Endothelial cell of umbilical vein (primary cell): ENCODE measurements around the gene NEB. TPM values are rescaled to one million over a fixed set of nuclear protein-coding genes. Genes with fewer than 3 reads are reported as not detected.

ENCODE experiments used
- BruUV-seq: library from RNA; stranded (reverse); fragments of 400-500 nt; replicated peaks from 2 replicates; lab custom pipeline; 2021; lab: Mats Ljungman, UMichigan
- CTCF ChIA-PET: fragments of 300-600, 350-600 bp; sonication (Branson Sonifier 250); formaldehyde crosslinking; loops from one replicate; lab custom pipeline; 2021; ENCODE audit warnings: antibody characterized with exemption, inconsistent platforms; lab: Charles Lee
- POLR2A ChIA-PET: fragments of 300-600, 350-600 bp; sonication (Branson Sonifier 250); formaldehyde crosslinking; loops from one replicate; lab custom pipeline; 2021; ENCODE audit warnings: antibody characterized with exemption, inconsistent platforms; lab: Charles Lee
- DNase-seq: peaks from one replicate; pipeline ENCODE4 v3.0.0-alpha.2; 2011; ENCODE audit warnings: low read depth, low spot score
- FAIRE-seq: peaks from 2 replicates; lab custom pipeline; 2011; peaks lifted over from hg19 to GRCh38; lab: Jason Lieb, UNC
- H2AFZ ChIP-seq: 2 replicates; pipeline ENCODE4 v1.6.0; 2012; ENCODE audit warnings: low read depth, low read length, control low read depth, inconsistent platforms
- H3K27ac ChIP-seq: 2 replicates; pipeline ENCODE4 v1.5.1; 2011; ENCODE audit warnings: low read depth, mild to moderate bottlenecking, control low read depth, low read length, moderate library complexity; ENCODE audit not compliant: insufficient read depth
- H3K27me3 ChIP-seq, 2 experiments: 2 replicates each; pipeline versions ENCODE4 v1.6.0 to v1.6.1; 2011; ENCODE audit warnings: low read length in 2 of 2, mixed read lengths in 1 of 2; ENCODE audit not compliant: control insufficient read depth in 2 of 2, insufficient read depth in 2 of 2
- H3K36me3 ChIP-seq, 2 experiments: 2 replicates in 1 of 2; 3 replicates in 1 of 2; pipeline ENCODE4 v1.5.1; 2011; ENCODE audit warnings: low read length in 2 of 2, mild to moderate bottlenecking in 1 of 2, moderate library complexity in 1 of 2; ENCODE audit not compliant: control insufficient read depth in 2 of 2, insufficient read depth in 2 of 2; ENCODE audit errors: extremely low read depth in 1 of 2
- H3K4me1 ChIP-seq: 3 replicates; pipeline ENCODE4 v1.5.1; 2011; ENCODE audit warnings: mild to moderate bottlenecking, low read length; ENCODE audit not compliant: control insufficient read depth, insufficient read depth; ENCODE audit errors: extremely low read depth
- H3K4me2 ChIP-seq: 2 replicates; pipeline ENCODE4 v1.6.1; 2011; ENCODE audit warnings: low read length, control low read depth, mixed read lengths; ENCODE audit not compliant: insufficient read depth
- H3K4me3 ChIP-seq, 3 experiments: fragments of 200-600 bp in 1 of 3; sonication (generic), shearing (Covaris generic) in 1 of 3; replicated peaks in 1 of 3; 2 replicates each; pipeline ENCODE4 v1.5.1; 2011 to 2016; ENCODE audit warnings: control low read depth in 3 of 3, low read length in 3 of 3, mild to moderate bottlenecking in 2 of 3, inconsistent platforms in 1 of 3, low read depth in 1 of 3, moderate library complexity in 1 of 3; ENCODE audit not compliant: insufficient read depth in 1 of 3
- H3K79me2 ChIP-seq: 2 replicates; pipeline ENCODE4 v1.6.0; 2012; ENCODE audit warnings: low read length, inconsistent platforms; ENCODE audit not compliant: control insufficient read depth, insufficient read depth
- H3K9ac ChIP-seq: replicated peaks from 2 replicates; pipeline ENCODE3; 2011; ENCODE audit warnings: low read length, control low read depth; ENCODE audit not compliant: insufficient read depth; ENCODE audit errors: extremely low read depth
- H3K9me1 ChIP-seq: replicated peaks from 3 replicates; pipeline ENCODE4 v1.6.0; 2011; ENCODE audit warnings: mild to moderate bottlenecking, low read length; ENCODE audit not compliant: control insufficient read depth, insufficient read depth; ENCODE audit errors: extremely low read depth
- H3K9me3 ChIP-seq: replicated peaks from 2 replicates; pipeline ENCODE4 v1.5.1; 2012; ENCODE audit warnings: low read length, inconsistent platforms; ENCODE audit not compliant: control insufficient read depth, insufficient read depth
- H4K20me1 ChIP-seq: replicated peaks from 2 replicates; pipeline ENCODE3; 2011; ENCODE audit warnings: mild to moderate bottlenecking, low read length; ENCODE audit not compliant: control insufficient read depth, insufficient read depth; ENCODE audit errors: extremely low read depth
- EZH2 ChIP-seq: IDR thresholded peaks from 2 replicates; pipeline ENCODE4 v1.6.1; 2012; ENCODE audit warnings: borderline replicate concordance, low read depth, mild to moderate bottlenecking, moderate library complexity, low read length, inconsistent platforms; ENCODE audit not compliant: severe bottlenecking
- FOS ChIP-seq: IDR thresholded peaks from 2 replicates; pipeline ENCODE4 v1.6.1; 2011; ENCODE audit warnings: mild to moderate bottlenecking, low read length, moderate library complexity, borderline replicate concordance; ENCODE audit not compliant: insufficient read depth
- GATA2 ChIP-seq: IDR thresholded peaks from 2 replicates; pipeline ENCODE4 v1.7.0; 2011; ENCODE audit warnings: low read depth, mild to moderate bottlenecking, moderate library complexity, mixed read lengths, low read length; ENCODE audit not compliant: insufficient read length, insufficient read depth
- JUN ChIP-seq: IDR thresholded peaks from 2 replicates; pipeline ENCODE4 v1.6.1; 2011; ENCODE audit warnings: borderline replicate concordance, low read depth; ENCODE audit not compliant: insufficient read length, insufficient read depth
- MYC ChIP-seq: IDR thresholded peaks from one replicate; pipeline ENCODE4 v1.6.1; 2011; ENCODE audit warnings: mild to moderate bottlenecking, low read depth, low read length
- POLR2A ChIP-seq: IDR thresholded peaks from 2 replicates; pipeline ENCODE4 v1.6.1; 2012; ENCODE audit warnings: low read depth, mild to moderate bottlenecking, control low read depth, low read length
- POLR2AphosphoS5 ChIP-seq: IDR thresholded peaks from 2 replicates; pipeline ENCODE4 v1.6.1; 2012; ENCODE audit warnings: low read depth, mild to moderate bottlenecking, control low read depth, low read length, moderate library complexity; ENCODE audit not compliant: insufficient read depth
- dilution Hi-C: fragments of 300-500 bp; cut with MboI; formaldehyde crosslinking; loops from one replicate; pipeline ENCODE4 v1.15.0; 2019; ENCODE audit warnings: low sequenced_read_pairs; ENCODE audit not compliant: extremely low pct_ligation_motif_present
- intact Hi-C: fragments of 100-400 bp; cut with micrococcal nuclease; formaldehyde crosslinking; loops from one replicate; pipeline ENCODE4 v1.10.0; 2022
- polyA plus RNA-seq, 4 experiments: library from polyadenylated mRNA; depleted of rRNA in 3 of 4; stranded (reverse) in 3 of 4; unstranded in 1 of 4; fragments of >200 nt; gene quantifications; 2 replicates each; pipeline versions ENCODE4 v1.2.1 to v1.2.3, GENCODE V29; 2011 to 2012; ENCODE audit warnings: missing spikeins in 1 of 4
- total RNA-seq: library from RNA; stranded (reverse); gene quantifications from 2 replicates; pipeline ENCODE4 v1.2.3, GENCODE V29; 2021
- TF ChIP-seq, protein P1 (sequence below): IDR thresholded peaks from 2 replicates; pipeline ENCODE4 v1.6.1; 2011; ENCODE audit not compliant: insufficient read depth, insufficient read length
- TF ChIP-seq, protein P2 (sequence below), 2 donors: IDR thresholded peaks; 1 replicate in 1 of 2; 2 replicates in 1 of 2; pipeline ENCODE4 v1.5.1; 2011; ENCODE audit warnings: low read length in 2 of 2, mild to moderate bottlenecking in 2 of 2, moderate library complexity in 2 of 2, control low read depth in 1 of 2, inconsistent platforms in 1 of 2, low read depth in 1 of 2; ENCODE audit not compliant: insufficient read depth in 1 of 2; ENCODE audit errors: extremely low read depth in 1 of 2

Gene NEB
- total and polyA plus RNA-seq, 2 donors (not counting 3 experiments of a cell fraction or from before 2014, with no cell fraction given) = 0.84 to 1.8 TPM

- Histone ChIP-seq H4K20me1 (no peaks in the 10 kb centered on the region), H2AFZ (no peak overlapping the region), H3K4me2 (no peak overlapping the region), H3K9me3 (no peaks in the 10 kb centered on the region), H3K9ac (no peak overlapping the region), H3K4me3 (no peak overlapping the region), H3K9me1 (no peaks in the 10 kb centered on the region), H3K27me3 (no peaks in the 10 kb centered on the region), H3K4me1 (no peaks in the 10 kb centered on the region), H3K27ac (no peak overlapping the region), H3K79me2 (no peaks in the 10 kb centered on the region), H3K36me3 (no peaks in the 10 kb centered on the region)
- intact Hi-C loops (no loop called here), dilution Hi-C loops (no loop called here)
- BruUV-seq = no TSS peak
- CTCF ChIA-PET = no interaction called here
- POLR2A ChIA-PET = no interaction called here
- DNase-seq (no peak), FAIRE-seq (no peak)
- TF ChIP-seq, protein P1, sequence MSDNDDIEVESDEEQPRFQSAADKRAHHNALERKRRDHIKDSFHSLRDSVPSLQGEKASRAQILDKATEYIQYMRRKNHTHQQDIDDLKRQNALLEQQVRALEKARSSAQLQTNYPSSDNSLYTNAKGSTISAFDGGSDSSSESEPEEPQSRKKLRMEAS = no peak
- TF ChIP-seq POLR2AphosphoS5 (no peak), GATA2 (no peak), JUN (no peak), POLR2A (no peak), FOS (no peak), EZH2 (no peak), MYC (no peak)
- TF ChIP-seq, protein P2, sequence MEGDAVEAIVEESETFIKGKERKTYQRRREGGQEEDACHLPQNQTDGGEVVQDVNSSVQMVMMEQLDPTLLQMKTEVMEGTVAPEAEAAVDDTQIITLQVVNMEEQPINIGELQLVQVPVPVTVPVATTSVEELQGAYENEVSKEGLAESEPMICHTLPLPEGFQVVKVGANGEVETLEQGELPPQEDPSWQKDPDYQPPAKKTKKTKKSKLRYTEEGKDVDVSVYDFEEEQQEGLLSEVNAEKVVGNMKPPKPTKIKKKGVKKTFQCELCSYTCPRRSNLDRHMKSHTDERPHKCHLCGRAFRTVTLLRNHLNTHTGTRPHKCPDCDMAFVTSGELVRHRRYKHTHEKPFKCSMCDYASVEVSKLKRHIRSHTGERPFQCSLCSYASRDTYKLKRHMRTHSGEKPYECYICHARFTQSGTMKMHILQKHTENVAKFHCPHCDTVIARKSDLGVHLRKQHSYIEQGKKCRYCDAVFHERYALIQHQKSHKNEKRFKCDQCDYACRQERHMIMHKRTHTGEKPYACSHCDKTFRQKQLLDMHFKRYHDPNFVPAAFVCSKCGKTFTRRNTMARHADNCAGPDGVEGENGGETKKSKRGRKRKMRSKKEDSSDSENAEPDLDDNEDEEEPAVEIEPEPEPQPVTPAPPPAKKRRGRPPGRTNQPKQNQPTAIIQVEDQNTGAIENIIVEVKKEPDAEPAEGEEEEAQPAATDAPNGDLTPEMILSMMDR (IDR thresholded peaks at IDR 0.05; ENCODE audit: extremely low read depth in 1 of 2, insufficient read depth in 1 of 2, low read depth in 1 of 2, low read length in 2 of 2) = no peak
These were observed 190.4 kb downstream of the NEB start for GRCh38 chr2:151543876-151544275.
